ENCODE measurements around the gene GRID1.

DNA sequence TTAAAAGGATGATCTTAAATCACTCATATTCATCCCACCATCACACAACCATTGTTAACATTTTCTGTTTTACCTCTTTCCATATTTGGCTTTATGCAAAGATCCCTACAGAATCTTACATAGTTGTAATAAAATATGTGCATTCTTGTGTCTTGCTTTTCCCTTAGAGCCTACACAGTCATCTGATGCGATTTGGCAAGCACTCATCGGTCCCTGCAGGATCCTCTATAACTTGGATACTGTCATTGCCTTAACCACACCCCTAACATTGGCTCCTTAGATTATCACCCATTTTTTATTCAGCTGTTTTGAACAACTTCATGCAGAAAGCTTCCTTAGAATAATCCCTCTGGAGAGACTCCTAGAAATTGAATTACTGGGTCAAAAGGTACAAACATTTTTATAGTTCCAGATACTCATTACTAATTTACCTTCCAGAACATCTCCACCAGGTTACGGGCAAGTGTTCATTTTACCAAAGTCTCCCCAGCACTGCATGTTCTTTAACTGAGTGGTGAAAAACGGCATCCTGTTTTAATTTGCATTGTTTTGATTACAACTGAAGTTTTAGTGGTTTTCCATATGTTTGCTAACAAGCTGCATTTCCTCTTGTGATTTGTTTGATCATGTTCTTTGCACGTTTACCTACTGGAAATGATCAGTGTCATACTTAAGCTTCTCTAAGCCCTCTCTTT lies 268.3 kb downstream of the GRID1 start:
- TF ChIP-seq, protein P1, sequence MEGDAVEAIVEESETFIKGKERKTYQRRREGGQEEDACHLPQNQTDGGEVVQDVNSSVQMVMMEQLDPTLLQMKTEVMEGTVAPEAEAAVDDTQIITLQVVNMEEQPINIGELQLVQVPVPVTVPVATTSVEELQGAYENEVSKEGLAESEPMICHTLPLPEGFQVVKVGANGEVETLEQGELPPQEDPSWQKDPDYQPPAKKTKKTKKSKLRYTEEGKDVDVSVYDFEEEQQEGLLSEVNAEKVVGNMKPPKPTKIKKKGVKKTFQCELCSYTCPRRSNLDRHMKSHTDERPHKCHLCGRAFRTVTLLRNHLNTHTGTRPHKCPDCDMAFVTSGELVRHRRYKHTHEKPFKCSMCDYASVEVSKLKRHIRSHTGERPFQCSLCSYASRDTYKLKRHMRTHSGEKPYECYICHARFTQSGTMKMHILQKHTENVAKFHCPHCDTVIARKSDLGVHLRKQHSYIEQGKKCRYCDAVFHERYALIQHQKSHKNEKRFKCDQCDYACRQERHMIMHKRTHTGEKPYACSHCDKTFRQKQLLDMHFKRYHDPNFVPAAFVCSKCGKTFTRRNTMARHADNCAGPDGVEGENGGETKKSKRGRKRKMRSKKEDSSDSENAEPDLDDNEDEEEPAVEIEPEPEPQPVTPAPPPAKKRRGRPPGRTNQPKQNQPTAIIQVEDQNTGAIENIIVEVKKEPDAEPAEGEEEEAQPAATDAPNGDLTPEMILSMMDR (IDR thresholded peaks at IDR 0.05): no peak
- no peak for TF ChIP-seq POLR2A (IDR thresholded peaks at IDR 0.05)

Data from Peyer's patch (tissue), 4 donors.